RWPE2 (cell line): ENCODE data around the gene ASAP2.

Source experiments
- ATAC-seq: fragments of 200-7000 bp; cut with Tn5 transposase; 3 replicates; pipeline ENCODE4 v1.9.1; 2021; ENCODE audit warnings: low read depth
- DNase-seq: peaks from one replicate; pipeline ENCODE4 v3.0.0-alpha.2; 2020; ENCODE audit warnings: low spot score
- H3K27ac ChIP-seq: fragments of 450-650 bp; 2 replicates; pipeline ENCODE4 v1.5.1; 2017; ENCODE audit warnings: mild to moderate bottlenecking; ENCODE audit not compliant: poor library complexity, severe bottlenecking
- H3K27me3 ChIP-seq: fragments of 250-450 bp; sonication (Bioruptor Pico); 2 replicates; pipeline ENCODE4 v1.5.1; 2021; ENCODE audit warnings: mild to moderate bottlenecking, moderate library complexity; ENCODE audit not compliant: insufficient read depth, poor library complexity, severe bottlenecking
- H3K36me3 ChIP-seq: fragments of 250-450 bp; sonication (Bioruptor Pico); 2 replicates; pipeline ENCODE4 v1.5.1; 2020; ENCODE audit warnings: low read depth, mild to moderate bottlenecking, moderate library complexity
- H3K4me1 ChIP-seq: fragments of 250-450 bp; sonication (Bioruptor Pico); 2 replicates; pipeline ENCODE4 v1.5.1; 2021; ENCODE audit warnings: mild to moderate bottlenecking, moderate library complexity; ENCODE audit not compliant: insufficient read depth, poor library complexity, severe bottlenecking
- H3K4me3 ChIP-seq: fragments of 250-450 bp; sonication (Bioruptor Pico); 2 replicates; pipeline ENCODE4 v1.5.1; 2021; ENCODE audit warnings: mild to moderate bottlenecking, moderate library complexity; ENCODE audit not compliant: severe bottlenecking
- H3K9me3 ChIP-seq: fragments of 250-450 bp; sonication (Bioruptor Pico); 2 replicates; pipeline ENCODE4 v1.5.1; 2021; ENCODE audit warnings: mild to moderate bottlenecking, moderate library complexity; ENCODE audit not compliant: severe bottlenecking
- TF ChIP-seq, protein P1 (sequence below): fragments of 450-650 bp; IDR thresholded peaks from one replicate; pipeline ENCODE4 v1.5.1; 2017; ENCODE audit warnings: mild to moderate bottlenecking, moderate library complexity; ENCODE audit not compliant: poor library complexity, severe bottlenecking

The ASAP2 gene

DNA sequence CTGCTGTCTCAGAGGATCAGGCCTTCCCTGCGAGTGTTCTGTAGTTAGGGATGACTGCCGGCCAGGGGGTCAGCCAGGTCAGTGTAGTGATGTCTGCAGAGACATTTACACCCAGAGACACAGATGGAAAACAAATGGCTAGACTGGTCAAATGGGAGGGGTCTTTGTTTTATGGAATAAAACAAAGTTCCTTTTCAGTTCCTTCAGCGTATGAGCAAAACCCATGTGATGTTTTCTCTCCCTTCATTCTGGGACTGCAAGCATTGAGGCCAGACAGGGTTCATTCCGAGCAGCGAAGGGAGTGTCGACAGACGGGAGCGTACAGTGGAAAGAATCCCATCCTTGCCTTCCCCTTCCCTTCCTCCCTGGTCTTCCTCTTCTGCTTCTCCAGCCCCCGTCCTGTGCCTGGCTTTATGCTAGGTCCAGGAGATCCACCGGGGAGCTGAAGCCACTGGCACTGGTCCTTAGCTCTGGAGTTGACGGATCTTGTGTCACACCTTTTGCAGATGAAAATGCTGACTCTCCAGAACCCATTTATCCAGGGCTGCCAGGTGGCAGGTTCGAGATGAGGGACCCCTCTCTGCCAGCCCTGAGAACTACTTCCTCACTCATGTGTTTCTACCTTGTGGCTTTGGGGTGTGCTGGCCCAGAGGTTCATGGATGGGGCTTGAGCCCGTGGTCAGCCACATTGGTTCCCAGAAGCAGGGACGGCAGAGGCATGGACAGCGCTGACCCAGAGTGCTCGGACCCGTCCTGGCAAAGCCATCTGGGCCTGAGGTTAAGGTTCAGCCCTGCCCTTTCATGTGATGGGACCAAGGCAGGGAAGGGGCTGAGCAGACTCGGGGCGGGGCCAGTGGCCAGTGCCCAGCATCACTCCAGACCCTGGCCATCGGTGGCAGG is 192.5 kb downstream of the ASAP2 start:
- DNase-seq, result no peak
- H3K27ac ChIP-seq, result no peak overlapping the region
- no peaks in the 10 kb centered on the region for H3K4me1 ChIP-seq
- H3K9me3 ChIP-seq, result no peaks in the 10 kb centered on the region
- H3K4me3 ChIP-seq, result no peak overlapping the region
- H3K27me3 ChIP-seq, result no peaks in the 10 kb centered on the region
- no peak for ATAC-seq
- TF ChIP-seq, protein P1, sequence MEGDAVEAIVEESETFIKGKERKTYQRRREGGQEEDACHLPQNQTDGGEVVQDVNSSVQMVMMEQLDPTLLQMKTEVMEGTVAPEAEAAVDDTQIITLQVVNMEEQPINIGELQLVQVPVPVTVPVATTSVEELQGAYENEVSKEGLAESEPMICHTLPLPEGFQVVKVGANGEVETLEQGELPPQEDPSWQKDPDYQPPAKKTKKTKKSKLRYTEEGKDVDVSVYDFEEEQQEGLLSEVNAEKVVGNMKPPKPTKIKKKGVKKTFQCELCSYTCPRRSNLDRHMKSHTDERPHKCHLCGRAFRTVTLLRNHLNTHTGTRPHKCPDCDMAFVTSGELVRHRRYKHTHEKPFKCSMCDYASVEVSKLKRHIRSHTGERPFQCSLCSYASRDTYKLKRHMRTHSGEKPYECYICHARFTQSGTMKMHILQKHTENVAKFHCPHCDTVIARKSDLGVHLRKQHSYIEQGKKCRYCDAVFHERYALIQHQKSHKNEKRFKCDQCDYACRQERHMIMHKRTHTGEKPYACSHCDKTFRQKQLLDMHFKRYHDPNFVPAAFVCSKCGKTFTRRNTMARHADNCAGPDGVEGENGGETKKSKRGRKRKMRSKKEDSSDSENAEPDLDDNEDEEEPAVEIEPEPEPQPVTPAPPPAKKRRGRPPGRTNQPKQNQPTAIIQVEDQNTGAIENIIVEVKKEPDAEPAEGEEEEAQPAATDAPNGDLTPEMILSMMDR, result no peak
- H3K36me3 ChIP-seq, result peaks cover 86% of the 10 kb centered on the region

DNA sequence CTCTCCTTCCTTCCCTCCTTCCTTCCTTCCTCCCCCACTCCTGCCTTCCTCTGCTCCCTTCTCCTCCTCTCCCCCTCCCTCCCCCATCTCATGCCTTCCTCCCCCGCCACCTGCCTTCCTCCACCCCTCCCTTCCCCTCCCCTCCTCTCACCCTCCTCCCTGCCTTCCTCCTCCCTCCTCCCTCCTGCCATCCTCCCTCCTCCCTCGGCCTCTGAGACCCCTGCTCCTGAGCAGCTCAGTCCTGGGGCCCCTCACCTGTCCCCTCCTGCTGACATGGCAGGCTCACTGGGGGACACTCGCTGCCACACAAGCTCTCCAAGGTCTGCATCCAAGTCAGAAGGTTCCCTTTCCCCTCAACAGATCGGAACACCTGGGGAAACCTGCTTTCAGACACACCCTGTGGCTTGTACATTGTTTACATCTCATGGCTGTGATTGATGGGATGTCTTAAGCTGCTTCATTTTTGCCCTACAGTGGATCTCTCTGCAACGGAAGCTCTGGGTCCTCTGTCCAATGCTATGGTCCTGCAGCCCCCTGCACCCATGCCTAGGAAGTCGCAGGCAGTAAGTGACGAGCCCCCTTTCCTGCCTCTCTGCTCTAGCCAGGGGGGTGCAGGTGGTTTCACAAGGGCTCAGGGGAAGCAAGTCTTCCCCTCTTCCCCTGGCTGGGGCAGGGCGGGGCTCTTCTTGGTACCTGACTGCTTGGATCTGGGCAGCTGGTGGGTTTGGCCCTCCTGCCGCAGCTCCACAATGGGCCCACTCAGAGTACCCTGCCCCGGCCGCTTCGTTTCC is 193.9 kb downstream of the ASAP2 start:
- Histone ChIP-seq H3K9me3 (no peaks in the 10 kb centered on the region), H3K4me1 (no peaks in the 10 kb centered on the region), H3K27me3 (no peaks in the 10 kb centered on the region), H3K27ac (no peak overlapping the region), H3K4me3 (no peak overlapping the region), H3K36me3 (peaks cover 88% of the 10 kb centered on the region)
- DNase-seq, result no peak
- ATAC-seq, result no peak
- TF ChIP-seq, protein P1, result no peak

DNA sequence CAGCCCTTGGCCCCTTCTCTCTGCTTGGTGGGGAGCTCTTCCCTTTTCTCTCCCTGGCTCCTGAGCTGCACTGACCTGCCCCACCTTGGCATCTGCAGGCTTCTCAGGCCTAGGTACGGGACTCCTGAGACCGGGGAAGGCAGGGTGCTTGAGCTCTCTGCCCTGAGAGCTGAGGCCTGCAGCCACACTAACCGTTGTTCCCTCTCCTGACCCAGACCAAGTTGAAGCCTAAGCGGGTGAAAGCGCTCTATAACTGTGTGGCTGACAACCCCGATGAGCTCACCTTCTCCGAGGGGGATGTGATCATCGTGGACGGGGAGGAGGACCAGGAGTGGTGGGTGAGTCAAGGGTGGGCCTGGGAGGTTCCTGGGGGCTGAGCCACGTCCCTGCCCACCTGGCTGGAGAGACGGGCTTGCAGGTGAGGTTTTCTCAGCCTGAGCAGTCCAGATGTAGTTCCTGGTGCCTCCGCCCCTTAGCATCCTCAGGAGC is 194.5 kb downstream of the ASAP2 start:
- DNase-seq, result no peak

DNA sequence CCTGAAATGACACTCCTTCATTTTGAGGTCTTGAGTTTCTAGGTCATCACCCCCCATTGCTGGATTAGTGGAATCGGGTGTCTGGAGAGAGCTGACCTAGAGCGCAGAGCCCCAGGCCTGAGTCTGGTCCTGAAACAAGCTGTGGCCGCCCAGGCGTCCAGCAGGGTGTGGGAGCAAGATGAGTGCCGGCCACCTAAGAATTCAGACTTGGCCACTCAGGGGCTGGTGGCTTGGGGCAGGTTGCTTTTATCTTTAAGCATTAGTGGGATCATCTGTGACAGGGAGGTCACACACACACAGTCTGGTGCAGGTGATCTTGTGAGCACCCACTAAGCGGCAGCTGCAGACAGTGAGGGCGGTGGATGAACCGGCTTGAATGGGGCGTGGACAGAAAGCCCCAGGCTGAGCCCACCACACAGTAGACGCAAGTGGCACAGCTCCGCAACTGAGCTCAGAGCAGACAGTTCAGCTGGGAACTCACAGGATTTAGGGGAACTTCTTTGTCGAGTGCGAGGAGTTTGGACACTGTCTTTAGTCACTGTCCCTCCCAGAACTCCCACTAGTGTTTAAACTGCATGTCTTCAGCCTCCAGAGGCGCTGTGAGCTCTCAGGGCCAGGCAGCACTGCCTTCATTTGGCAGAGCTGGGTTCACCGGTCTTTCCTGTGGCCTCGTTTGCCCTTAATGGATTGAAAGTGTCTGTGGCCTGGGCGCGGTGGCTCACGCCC is 195.2 kb downstream of the ASAP2 start:
- Histone ChIP-seq H3K9me3 (no peaks in the 10 kb centered on the region), H3K36me3 (peaks cover 82% of the 10 kb centered on the region), H3K27ac (no peak overlapping the region), H3K4me3 (no peak overlapping the region), H3K4me1 (no peaks in the 10 kb centered on the region), H3K27me3 (no peaks in the 10 kb centered on the region)
- ATAC-seq, result no peak
- no peak for DNase-seq
- TF ChIP-seq, protein P1, result no peak

More for the DNA sequence above, 194.5 kb downstream of the ASAP2 start:
- H3K36me3 ChIP-seq, result peaks cover 85% of the 10 kb centered on the region
- H3K27ac ChIP-seq, result no peak overlapping the region
- TF ChIP-seq, protein P1, result no peak
- ATAC-seq, result no peak
- no peaks in the 10 kb centered on the region for H3K4me1 ChIP-seq
- H3K9me3 ChIP-seq, result no peaks in the 10 kb centered on the region
- H3K27me3 ChIP-seq, result no peaks in the 10 kb centered on the region
- H3K4me3 ChIP-seq, result no peak overlapping the region
